HepG2 (cell line): ENCODE results near the gene GPR155. TPM values are rescaled to one million over a fixed set of nuclear protein-coding genes. Genes with fewer than 3 reads are reported as not detected.

ENCODE experiments used
- KDM2A ChIP-seq: sonication (generic); formaldehyde crosslinking; IDR thresholded peaks from 2 replicates; pipeline ENCODE4 v1.4.0; 2020; ENCODE audit warnings: low read depth, missing genetic modification reagents, borderline replicate concordance
- MED1 ChIP-seq: sonication (generic); formaldehyde crosslinking; IDR thresholded peaks from 2 replicates; pipeline ENCODE4 v1.4.0; 2020; ENCODE audit warnings: missing genetic modification reagents
- MTA1 ChIP-seq: sonication (generic); formaldehyde crosslinking; IDR thresholded peaks from 2 replicates; pipeline ENCODE4 v1.4.0; 2020; ENCODE audit warnings: missing genetic modification reagents, mild to moderate bottlenecking, borderline replicate concordance
- PAF1 ChIP-seq: IDR thresholded peaks from 2 replicates; pipeline ENCODE4 v1.6.1; 2016; ENCODE audit warnings: missing genetic modification reagents, missing compliant biosample characterization
- PHF20 ChIP-seq: sonication (generic); formaldehyde crosslinking; IDR thresholded peaks from 2 replicates; pipeline ENCODE4 v1.5.0; 2020; ENCODE audit warnings: mild to moderate bottlenecking, missing genetic modification reagents
- RFX1 ChIP-seq: fragments of 450-650 bp; IDR thresholded peaks from 2 replicates; pipeline ENCODE4 v1.6.1; 2017
- SYNCRIP ChIP-seq: fragments of 200-400 bp; formaldehyde crosslinking; IDR thresholded peaks from 2 replicates; pipeline ENCODE4 v1.6.1; 2018; ENCODE audit warnings: mild to moderate bottlenecking, low read depth, low read length; ENCODE audit not compliant: insufficient read depth
- ZNF333 ChIP-seq: sonication (generic); formaldehyde crosslinking; IDR thresholded peaks from 2 replicates; pipeline ENCODE4 v1.4.0; 2020; ENCODE audit warnings: mild to moderate bottlenecking, missing genetic modification reagents, borderline replicate concordance
- ZNF678 ChIP-seq: sonication (generic); formaldehyde crosslinking; IDR thresholded peaks from 2 replicates; pipeline ENCODE4 v1.4.0; 2020; ENCODE audit warnings: mild to moderate bottlenecking, missing genetic modification reagents
- polyA plus RNA-seq, 8 experiments: library from polyadenylated mRNA; depleted of rRNA in 3 of 8; stranded (reverse) in 7 of 8; unstranded in 1 of 8; fragments of >200 nt; fragmentation: Illumina TruSeq in 4 of 8; extraction: Trizol in 4 of 8; gene quantifications; 2 replicates each; pipeline versions ENCODE4 v1.2.1 to v1.2.3, GENCODE V29; 2011 to 2016; ENCODE audit warnings: low read depth in 4 of 8, missing spikeins in 1 of 8, mixed read lengths in 1 of 8; ENCODE audit not compliant: insufficient read depth in 1 of 8
- total RNA-seq, 5 experiments: library from RNA; depleted of rRNA; stranded (reverse); fragments of >200 nt; fragmentation: Illumina TruSeq; extraction: Trizol; gene quantifications; 2 replicates each; pipeline ENCODE4 v1.2.3, GENCODE V29; 2016; ENCODE audit warnings: low read depth in 1 of 5
- TF ChIP-seq, protein P1 (sequence below), 2 experiments: fragments of 450-650 bp in 1 of 2; sonication (generic) in 1 of 2; formaldehyde crosslinking in 1 of 2; IDR thresholded peaks; 2 replicates each; pipeline versions ENCODE4 v1.6.1 to v1.8.0; 2016 to 2022; ENCODE audit warnings: antibody characterized with exemption in 1 of 2, mild to moderate bottlenecking in 1 of 2, missing genetic modification reagents in 1 of 2
- TF ChIP-seq, protein P2 (sequence below): sonication (generic); formaldehyde crosslinking; IDR thresholded peaks from 2 replicates; pipeline ENCODE4 v1.4.0; 2020; ENCODE audit warnings: mild to moderate bottlenecking, missing genetic modification reagents

Gene GPR155
- total and polyA plus RNA-seq, 2 of the 13 experiments (the other 11 are each of a cell fraction or from before 2014, with no cell fraction given), result 0.15 to 0.49 TPM

DNA sequence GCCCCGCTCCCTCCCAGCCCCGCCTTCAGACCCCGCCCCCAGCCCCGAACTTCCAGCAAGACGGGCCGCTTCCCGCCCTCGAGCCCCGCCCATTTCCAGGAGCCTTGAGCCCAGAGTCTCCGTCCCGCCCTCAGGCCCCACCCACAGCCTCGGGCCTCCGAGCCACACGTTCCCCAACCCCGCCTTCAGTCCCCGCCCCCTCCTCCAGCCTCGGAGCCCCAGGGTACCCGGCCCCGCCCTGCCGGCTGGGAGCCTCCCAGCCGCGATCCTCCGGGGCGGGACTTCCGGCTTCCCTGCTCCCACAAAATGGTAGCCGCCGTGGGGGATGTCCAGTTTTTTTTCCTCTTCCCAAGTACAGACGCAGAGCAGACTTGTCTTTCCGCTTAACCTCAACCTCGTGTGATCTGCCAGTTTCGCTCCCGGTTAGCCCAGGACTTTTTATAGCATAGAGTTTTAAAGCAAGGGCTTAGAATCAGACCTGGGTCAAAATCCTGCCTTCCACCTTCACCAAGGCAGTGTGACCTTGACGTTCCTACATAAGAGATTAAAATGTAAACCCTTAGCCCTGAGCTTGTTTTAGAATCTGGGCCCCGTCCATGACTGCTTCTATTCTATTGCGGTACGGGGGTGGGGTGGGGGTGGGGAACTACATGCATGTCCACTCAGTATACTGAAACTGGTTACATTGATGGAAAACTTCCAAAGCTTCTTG is 435 bp upstream of the GPR155 start (continued):
- TF ChIP-seq, protein P1, sequence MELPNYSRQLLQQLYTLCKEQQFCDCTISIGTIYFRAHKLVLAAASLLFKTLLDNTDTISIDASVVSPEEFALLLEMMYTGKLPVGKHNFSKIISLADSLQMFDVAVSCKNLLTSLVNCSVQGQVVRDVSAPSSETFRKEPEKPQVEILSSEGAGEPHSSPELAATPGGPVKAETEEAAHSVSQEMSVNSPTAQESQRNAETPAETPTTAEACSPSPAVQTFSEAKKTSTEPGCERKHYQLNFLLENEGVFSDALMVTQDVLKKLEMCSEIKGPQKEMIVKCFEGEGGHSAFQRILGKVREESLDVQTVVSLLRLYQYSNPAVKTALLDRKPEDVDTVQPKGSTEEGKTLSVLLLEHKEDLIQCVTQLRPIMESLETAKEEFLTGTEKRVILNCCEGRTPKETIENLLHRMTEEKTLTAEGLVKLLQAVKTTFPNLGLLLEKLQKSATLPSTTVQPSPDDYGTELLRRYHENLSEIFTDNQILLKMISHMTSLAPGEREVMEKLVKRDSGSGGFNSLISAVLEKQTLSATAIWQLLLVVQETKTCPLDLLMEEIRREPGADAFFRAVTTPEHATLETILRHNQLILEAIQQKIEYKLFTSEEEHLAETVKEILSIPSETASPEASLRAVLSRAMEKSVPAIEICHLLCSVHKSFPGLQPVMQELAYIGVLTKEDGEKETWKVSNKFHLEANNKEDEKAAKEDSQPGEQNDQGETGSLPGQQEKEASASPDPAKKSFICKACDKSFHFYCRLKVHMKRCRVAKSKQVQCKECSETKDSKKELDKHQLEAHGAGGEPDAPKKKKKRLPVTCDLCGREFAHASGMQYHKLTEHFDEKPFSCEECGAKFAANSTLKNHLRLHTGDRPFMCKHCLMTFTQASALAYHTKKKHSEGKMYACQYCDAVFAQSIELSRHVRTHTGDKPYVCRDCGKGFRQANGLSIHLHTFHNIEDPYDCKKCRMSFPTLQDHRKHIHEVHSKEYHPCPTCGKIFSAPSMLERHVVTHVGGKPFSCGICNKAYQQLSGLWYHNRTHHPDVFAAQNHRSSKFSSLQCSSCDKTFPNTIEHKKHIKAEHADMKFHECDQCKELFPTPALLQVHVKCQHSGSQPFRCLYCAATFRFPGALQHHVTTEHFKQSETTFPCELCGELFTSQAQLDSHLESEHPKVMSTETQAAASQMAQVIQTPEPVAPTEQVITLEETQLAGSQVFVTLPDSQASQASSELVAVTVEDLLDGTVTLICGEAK (IDR thresholded peaks at IDR 0.05), result peak; percentile 6; the same call in 1 of the 2 replicates
- TF ChIP-seq, protein P1 (CRISPR knock-in tag; IDR thresholded peaks at IDR 0.05), result no peak; the same call in 1 of the 2 replicates
- TF ChIP-seq, protein P2, sequence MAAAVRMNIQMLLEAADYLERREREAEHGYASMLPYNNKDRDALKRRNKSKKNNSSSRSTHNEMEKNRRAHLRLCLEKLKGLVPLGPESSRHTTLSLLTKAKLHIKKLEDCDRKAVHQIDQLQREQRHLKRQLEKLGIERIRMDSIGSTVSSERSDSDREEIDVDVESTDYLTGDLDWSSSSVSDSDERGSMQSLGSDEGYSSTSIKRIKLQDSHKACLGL (CRISPR knock-in tag), result no peak
- TF ChIP-seq MED1 (CRISPR knock-in tag), result no peak
- TF ChIP-seq SYNCRIP, result no peak
- TF ChIP-seq MTA1 (CRISPR knock-in tag), result no peak
- TF ChIP-seq RFX1, result no peak
- TF ChIP-seq ZNF678 (CRISPR knock-in tag), result no peak
- peak; percentile 74 for TF ChIP-seq KDM2A (CRISPR knock-in tag)
- TF ChIP-seq PHF20 (CRISPR knock-in tag), result peak; percentile 49; the same call in 1 of the 2 replicates
- TF ChIP-seq ZNF333 (CRISPR knock-in tag), result no peak
- TF ChIP-seq PAF1 (CRISPR knock-in tag), result no peak
